Smooth muscle cell (in vitro differentiated cells): ENCODE measurements around the gene GPR139. TPM values are rescaled to one million over a fixed set of nuclear protein-coding genes. Genes with fewer than 3 reads are reported as not detected.

Experiments
- DNase-seq: peaks from one replicate; lab custom pipeline; 2025; ENCODE audit not compliant: unreplicated experiment; lab: John Stamatoyannopoulos, UW
- H2AFZ ChIP-seq: fragments of 200-600 bp; sonication (generic); 2 replicates; pipeline ENCODE4 v1.6.0; 2016; ENCODE audit warnings: antibody characterized with exemption, low read depth, mild to moderate bottlenecking
- H3F3A ChIP-seq: fragments of 200-600 bp; sonication (generic); 2 replicates; pipeline ENCODE4 v1.6.0; 2017; ENCODE audit warnings: antibody characterized with exemption, low read depth
- H3K27ac ChIP-seq: fragments of 200-600 bp; sonication (generic); 2 replicates; pipeline ENCODE4 v1.5.1; 2016; ENCODE audit warnings: low read depth, mild to moderate bottlenecking
- H3K27me3 ChIP-seq: fragments of 200-600 bp; sonication (generic); 2 replicates; pipeline ENCODE4 v1.6.1; 2016; ENCODE audit warnings: low read depth, mild to moderate bottlenecking
- H3K36me3 ChIP-seq: fragments of 200-600 bp; sonication (generic); 2 replicates; pipeline ENCODE4 v1.5.1; 2016; ENCODE audit warnings: low read depth
- H3K4me1 ChIP-seq: fragments of 200-600 bp; sonication (generic); 2 replicates; pipeline ENCODE4 v1.5.1; 2016; ENCODE audit warnings: low read depth
- H3K4me2 ChIP-seq: fragments of 200-600 bp; sonication (generic); 2 replicates; pipeline ENCODE4 v1.6.0; 2016; ENCODE audit warnings: mild to moderate bottlenecking
- H3K4me3 ChIP-seq: fragments of 200-600 bp; sonication (generic); 2 replicates; pipeline ENCODE4 v1.5.1; 2016; ENCODE audit warnings: mild to moderate bottlenecking
- H3K79me2 ChIP-seq: fragments of 200-600 bp; sonication (generic); 2 replicates; pipeline ENCODE4 v1.6.0; 2016; ENCODE audit warnings: low read depth, mild to moderate bottlenecking
- H3K9ac ChIP-seq: fragments of 200-600 bp; sonication (generic); 2 replicates; pipeline ENCODE4 v1.6.0; 2016; ENCODE audit warnings: low read depth
- H3K9me3 ChIP-seq: fragments of 200-600 bp; sonication (generic); replicated peaks from 2 replicates; pipeline ENCODE4 v1.5.1; 2016; ENCODE audit warnings: low read depth
- H4K20me1 ChIP-seq: fragments of 200-600 bp; sonication (generic); 2 replicates; pipeline ENCODE4 v1.6.0; 2016; ENCODE audit warnings: low read depth
- WGBS: methylation state at CpG from one replicate; pipeline ENCODE4 v1.1.7; 2016; ENCODE audit warnings: low lambda C conversion rate; 5-methylcytosine and 5-hydroxymethylcytosine counted together
- polyA plus RNA-seq: library from polyadenylated mRNA; unstranded; fragments of >200 nt; fragmentation: Nextera tagmentation; extraction: Ambion mirVana; gene quantifications from 2 replicates; pipeline ENCODE4 v1.2.1, GENCODE V29; 2016
- total RNA-seq: library from RNA; depleted of rRNA; stranded (reverse); fragments of >200 nt; gene quantifications from 2 replicates; pipeline ENCODE4 v1.2.3, GENCODE V29; 2014
- TF ChIP-seq, protein P1 (sequence below): fragments of 200-600 bp; sonication (generic); IDR thresholded peaks from 2 replicates; pipeline ENCODE4 v1.5.1; 2017; ENCODE audit warnings: borderline replicate concordance, mild to moderate bottlenecking, antibody characterized with exemption; ENCODE audit not compliant: insufficient read depth, poor library complexity, severe bottlenecking

Gene GPR139
- total and polyA plus RNA-seq, 2 experiments from 2014 or later = not detected

DNA sequence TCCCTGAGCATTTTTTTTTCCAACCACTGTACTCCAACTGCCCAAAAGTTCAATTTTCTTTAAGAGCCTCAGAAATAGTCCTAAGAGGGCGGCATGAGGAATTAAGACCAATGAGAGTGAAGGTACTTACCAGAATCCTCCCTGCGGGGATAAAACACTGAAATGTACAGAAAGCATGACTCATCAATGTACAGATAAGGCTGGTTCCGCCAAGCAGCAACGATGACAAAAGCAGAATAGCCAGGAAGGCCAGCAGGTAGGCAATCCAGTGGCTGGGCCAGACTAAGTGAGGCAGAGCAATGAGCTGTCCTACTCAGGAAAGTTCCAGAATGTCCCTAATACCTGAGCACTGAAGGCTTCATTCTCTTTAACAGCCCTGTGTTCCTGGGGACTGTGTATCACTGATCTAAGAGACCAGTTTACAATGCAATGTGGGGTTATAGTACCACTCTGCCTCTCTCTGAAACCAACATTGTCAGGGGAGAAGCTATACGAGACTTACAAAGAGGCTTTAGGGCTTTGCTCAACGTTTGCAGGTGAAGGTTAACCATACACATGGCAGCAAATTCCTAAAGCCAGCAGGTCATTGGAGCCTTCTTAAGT, 11.0 kb upstream of the GPR139 start:
- no peak for DNase-seq
- WGBS = 47% methylated on average over 6 of the region's 6 CpGs

DNA sequence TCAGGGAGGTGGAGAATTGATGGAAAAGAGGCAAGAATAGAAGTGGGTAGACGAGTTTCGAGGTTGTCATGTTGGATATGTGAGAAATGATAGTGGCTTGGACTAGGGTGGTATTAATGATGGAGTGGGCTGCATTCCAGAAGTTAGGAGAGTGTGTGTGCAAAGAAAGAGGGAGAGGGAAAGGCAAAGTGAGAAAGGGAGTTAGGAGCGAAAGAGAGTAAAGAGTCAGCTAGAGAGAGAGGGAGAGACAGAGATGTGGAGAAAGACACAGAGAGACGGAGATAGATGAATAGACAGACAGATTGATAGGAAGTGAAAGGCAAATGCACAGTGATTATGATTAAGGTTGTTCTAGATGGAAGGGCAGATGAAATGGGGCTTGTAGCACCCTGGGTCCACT, 5.4 kb upstream of the GPR139 start:
- WGBS = 86% methylated on average over 4 of the region's 4 CpGs
- Histone ChIP-seq H4K20me1 (no peaks in the 10 kb centered on the region), H3K9ac (no peak overlapping the region), H3K4me2 (no peak overlapping the region), H2AFZ (no peak overlapping the region), H3F3A (no peaks in the 10 kb centered on the region), H3K27ac (no peak overlapping the region), H3K4me3 (no peak overlapping the region), H3K36me3 (no peaks in the 10 kb centered on the region), H3K4me1 (no peaks in the 10 kb centered on the region), H3K27me3 (peaks cover 32% of the 10 kb centered on the region), H3K9me3 (no peaks in the 10 kb centered on the region), H3K79me2 (no peaks in the 10 kb centered on the region)
- TF ChIP-seq, protein P1, sequence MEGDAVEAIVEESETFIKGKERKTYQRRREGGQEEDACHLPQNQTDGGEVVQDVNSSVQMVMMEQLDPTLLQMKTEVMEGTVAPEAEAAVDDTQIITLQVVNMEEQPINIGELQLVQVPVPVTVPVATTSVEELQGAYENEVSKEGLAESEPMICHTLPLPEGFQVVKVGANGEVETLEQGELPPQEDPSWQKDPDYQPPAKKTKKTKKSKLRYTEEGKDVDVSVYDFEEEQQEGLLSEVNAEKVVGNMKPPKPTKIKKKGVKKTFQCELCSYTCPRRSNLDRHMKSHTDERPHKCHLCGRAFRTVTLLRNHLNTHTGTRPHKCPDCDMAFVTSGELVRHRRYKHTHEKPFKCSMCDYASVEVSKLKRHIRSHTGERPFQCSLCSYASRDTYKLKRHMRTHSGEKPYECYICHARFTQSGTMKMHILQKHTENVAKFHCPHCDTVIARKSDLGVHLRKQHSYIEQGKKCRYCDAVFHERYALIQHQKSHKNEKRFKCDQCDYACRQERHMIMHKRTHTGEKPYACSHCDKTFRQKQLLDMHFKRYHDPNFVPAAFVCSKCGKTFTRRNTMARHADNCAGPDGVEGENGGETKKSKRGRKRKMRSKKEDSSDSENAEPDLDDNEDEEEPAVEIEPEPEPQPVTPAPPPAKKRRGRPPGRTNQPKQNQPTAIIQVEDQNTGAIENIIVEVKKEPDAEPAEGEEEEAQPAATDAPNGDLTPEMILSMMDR = no peak
- DNase-seq = no peak

More for the DNA sequence above, 11.0 kb upstream of the GPR139 start:
- Histone ChIP-seq H3F3A (no peaks in the 10 kb centered on the region), H3K9ac (no peak overlapping the region), H2AFZ (no peak overlapping the region), H3K4me3 (no peak overlapping the region), H3K27ac (no peak overlapping the region), H3K27me3 (peaks cover 6% of the 10 kb centered on the region), H3K9me3 (no peaks in the 10 kb centered on the region), H3K79me2 (no peaks in the 10 kb centered on the region), H3K36me3 (no peaks in the 10 kb centered on the region), H3K4me2 (no peak overlapping the region), H3K4me1 (no peaks in the 10 kb centered on the region), H4K20me1 (no peaks in the 10 kb centered on the region)
- TF ChIP-seq, protein P1 = no peak

DNA sequence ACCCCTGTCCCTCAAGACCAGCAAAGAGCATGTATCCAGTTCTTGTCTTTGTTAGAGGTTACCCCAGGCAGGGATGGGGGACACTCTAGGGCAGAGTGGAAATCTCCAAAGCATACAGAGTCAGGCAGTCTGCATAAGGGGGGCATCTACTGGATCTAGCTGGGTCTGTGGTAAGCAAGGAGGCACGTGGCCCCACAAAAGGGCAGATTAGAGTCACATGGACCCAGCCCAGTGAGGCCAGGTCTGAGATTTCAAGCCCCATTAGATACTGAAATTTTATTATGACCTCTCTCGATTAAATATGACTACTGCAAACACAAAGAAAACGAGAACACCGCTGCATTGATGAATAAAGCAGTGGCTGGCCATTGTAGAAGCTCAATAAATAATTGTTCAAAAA, 1.6 kb upstream of the GPR139 start:
- Histone ChIP-seq H3K36me3 (no peaks in the 10 kb centered on the region), H3K27me3 (peaks cover 70% of the 10 kb centered on the region), H2AFZ (no peak overlapping the region), H3K79me2 (no peaks in the 10 kb centered on the region), H3K27ac (no peak overlapping the region), H3K9me3 (no peaks in the 10 kb centered on the region), H3K4me3 (no peak overlapping the region), H3K9ac (no peak overlapping the region), H3F3A (no peaks in the 10 kb centered on the region), H4K20me1 (no peaks in the 10 kb centered on the region), H3K4me2 (no peak overlapping the region), H3K4me1 (peaks cover 13% of the 10 kb centered on the region)
- no peak for DNase-seq
- 76% methylated on average over 4 of the region's 4 CpGs for WGBS
- TF ChIP-seq, protein P1 = no peak
